CD4-positive, CD25-positive, alpha-beta regulatory T cell (primary cell): Measurements from ENCODE around the gene MACROD2. TPM values are rescaled to one million over a fixed set of nuclear protein-coding genes. Genes with fewer than 3 reads are reported as not detected.

Experiments used
- ATAC-seq, 2 donors: fragments of 150-1000 bp; cut with Tn5 transposase; one replicate each; pipeline ENCODE4 v1.10.0; 2021; ENCODE audit warnings: low read depth in 2 of 2, moderate number of reproducible peaks in 2 of 2, moderate library complexity in 1 of 2
- DNase-seq, 3 donors: peaks; one replicate each; pipeline versions ENCODE4 v3.0.0 to v3.0.0-alpha.2; 2012 to 2022; ENCODE audit warnings: mixed read lengths in 1 of 3
- H3K27ac ChIP-seq: one replicate; pipeline ENCODE4 v1.7.0; 2013; ENCODE audit warnings: mild to moderate bottlenecking, low read length; ENCODE audit not compliant: insufficient read depth, poor library complexity, severe bottlenecking
- H3K27me3 ChIP-seq: one replicate; pipeline ENCODE4 v1.7.0; 2013; ENCODE audit warnings: low read length; ENCODE audit not compliant: control insufficient read depth, insufficient read depth
- H3K36me3 ChIP-seq: one replicate; pipeline ENCODE4 v1.7.0; 2013; ENCODE audit warnings: mild to moderate bottlenecking, low read length, moderate library complexity; ENCODE audit not compliant: control insufficient read depth, insufficient read depth
- H3K4me1 ChIP-seq: 2 replicates; pipeline ENCODE4 v1.7.0; 2013; ENCODE audit warnings: mild to moderate bottlenecking, low read length; ENCODE audit not compliant: insufficient read depth, control insufficient read depth, poor library complexity, severe bottlenecking
- H3K4me3 ChIP-seq: one replicate; pipeline ENCODE4 v1.7.0; 2013; ENCODE audit warnings: low read depth, mild to moderate bottlenecking, low read length, moderate library complexity
- H3K9me3 ChIP-seq, 2 experiments: 1 replicate in 1 of 2; 2 replicates in 1 of 2; pipeline ENCODE4 v1.7.0; 2013; ENCODE audit warnings: low read length in 2 of 2, mild to moderate bottlenecking in 1 of 2, moderate library complexity in 1 of 2; ENCODE audit not compliant: control insufficient read depth in 2 of 2
- H3K27ac Mint-ChIP-seq, 3 donors: one replicate each; pipeline ENCODE4 v1.8.0; 2020 to 2022; ENCODE audit warnings: mild to moderate bottlenecking in 3 of 3, mixed read lengths in 3 of 3, moderate library complexity in 2 of 3
- H3K27me3 Mint-ChIP-seq: one replicate; pipeline ENCODE4 v1.8.0; 2022; ENCODE audit warnings: mild to moderate bottlenecking, mixed read lengths
- H3K36me3 Mint-ChIP-seq: one replicate; pipeline ENCODE4 v1.8.0; 2020; ENCODE audit warnings: mixed read lengths
- H3K4me1 Mint-ChIP-seq, 4 donors: one replicate each; pipeline ENCODE4 v1.8.0; 2020 to 2022; ENCODE audit warnings: mixed read lengths in 4 of 4, mild to moderate bottlenecking in 1 of 4
- H3K4me3 Mint-ChIP-seq, 4 donors: one replicate each; pipeline ENCODE4 v1.8.0; 2020 to 2022; ENCODE audit warnings: mild to moderate bottlenecking in 4 of 4, mixed read lengths in 4 of 4, moderate library complexity in 3 of 4
- H3K9me3 Mint-ChIP-seq, 7 donors: one replicate each; pipeline ENCODE4 v1.8.0; 2020 to 2022; ENCODE audit warnings: mixed read lengths in 7 of 7, mild to moderate bottlenecking in 3 of 7, moderate library complexity in 2 of 7
- polyA plus RNA-seq, 4 donors: library from polyadenylated mRNA; unstranded; fragments of 300-500 nt; fragmentation: Illumina TruSeq; gene quantifications; one replicate each; pipeline ENCODE4 v1.2.3, GENCODE V29; 2021
- total RNA-seq: library from RNA; stranded (reverse); gene quantifications from one replicate; pipeline ENCODE4 v1.2.3, GENCODE V29; 2022

MACROD2 gene
- total and polyA plus RNA-seq, 5 donors from 2014 or later = 1.4 TPM; not detected in 4

DNA sequence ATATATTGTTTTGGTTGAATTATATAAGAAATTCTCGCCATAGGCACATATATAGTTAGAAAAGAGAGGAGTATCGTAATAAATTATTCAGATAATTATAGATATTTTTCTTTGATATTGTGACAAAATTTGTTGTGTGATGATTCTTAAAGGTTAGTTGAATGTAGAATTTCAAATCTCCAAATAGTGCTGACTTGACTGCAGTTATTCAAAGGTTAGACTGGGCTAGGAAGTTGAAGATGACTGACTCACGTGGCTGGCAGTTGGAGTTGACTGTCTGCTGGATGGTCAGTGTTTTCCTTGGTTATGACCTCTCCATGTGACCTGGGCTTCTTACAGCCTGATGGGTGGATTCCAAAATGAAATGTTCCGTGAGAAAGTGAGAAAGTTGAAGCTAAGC lies 286.8 kb downstream of the MACROD2 start:
- H3K27me3 ChIP-seq = no peaks in the 10 kb centered on the region
- no peak overlapping the region for H3K4me3 ChIP-seq
- no peak for ATAC-seq
- H3K36me3 ChIP-seq = no peaks in the 10 kb centered on the region
- H3K9me3 ChIP-seq = peaks cover 0 to 7% of the 10 kb centered on the region in 2 experiments
- Mint-ChIP-seq H3K4me1 (no peaks in the 10 kb centered on the region), H3K36me3 (no peaks in the 10 kb centered on the region), H3K4me3 (no peak overlapping the region), H3K27ac (no peak overlapping the region), H3K9me3 (peaks cover 0 to 11% (median 6%) of the 10 kb centered on the region in 7 donors), H3K27me3 (no peaks in the 10 kb centered on the region)
- H3K4me1 ChIP-seq = no peaks in the 10 kb centered on the region
- DNase-seq = no peak
- no peak overlapping the region for H3K27ac ChIP-seq

DNA sequence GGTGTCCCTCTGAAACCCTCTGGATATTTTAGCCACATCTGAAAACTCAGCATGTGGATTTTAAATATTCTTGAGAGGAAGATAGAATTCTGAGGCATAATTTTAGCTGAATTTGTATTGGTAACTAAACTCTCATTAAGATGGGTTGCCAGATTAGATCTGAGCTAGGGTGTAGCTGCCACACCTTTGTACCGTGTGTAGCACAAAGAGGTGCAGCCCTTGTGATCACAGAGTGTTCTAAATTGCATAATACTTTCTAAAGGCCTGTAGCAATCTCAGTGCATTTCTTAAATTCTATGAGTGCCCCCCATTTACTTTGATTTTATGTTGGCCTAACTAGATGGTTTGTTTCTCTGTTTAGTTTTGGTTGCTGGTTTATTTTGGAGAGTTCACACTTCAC lies 289.1 kb downstream of the MACROD2 start:
- Mint-ChIP-seq H3K9me3 (peaks cover 0 to 10% (median 4%) of the 10 kb centered on the region in 7 donors), H3K4me3 (no peak overlapping the region), H3K36me3 (no peaks in the 10 kb centered on the region), H3K4me1 (no peaks in the 10 kb centered on the region), H3K27ac (no peak overlapping the region), H3K27me3 (no peaks in the 10 kb centered on the region)
- no peaks in the 10 kb centered on the region for H3K4me1 ChIP-seq
- H3K4me3 ChIP-seq = no peak overlapping the region
- no peaks in the 10 kb centered on the region for H3K36me3 ChIP-seq
- DNase-seq (no peak), ATAC-seq (no peak)
- no peak overlapping the region for H3K27ac ChIP-seq
- H3K27me3 ChIP-seq = no peaks in the 10 kb centered on the region
- H3K9me3 ChIP-seq = peaks cover 2 to 13% of the 10 kb centered on the region in 2 experiments

DNA sequence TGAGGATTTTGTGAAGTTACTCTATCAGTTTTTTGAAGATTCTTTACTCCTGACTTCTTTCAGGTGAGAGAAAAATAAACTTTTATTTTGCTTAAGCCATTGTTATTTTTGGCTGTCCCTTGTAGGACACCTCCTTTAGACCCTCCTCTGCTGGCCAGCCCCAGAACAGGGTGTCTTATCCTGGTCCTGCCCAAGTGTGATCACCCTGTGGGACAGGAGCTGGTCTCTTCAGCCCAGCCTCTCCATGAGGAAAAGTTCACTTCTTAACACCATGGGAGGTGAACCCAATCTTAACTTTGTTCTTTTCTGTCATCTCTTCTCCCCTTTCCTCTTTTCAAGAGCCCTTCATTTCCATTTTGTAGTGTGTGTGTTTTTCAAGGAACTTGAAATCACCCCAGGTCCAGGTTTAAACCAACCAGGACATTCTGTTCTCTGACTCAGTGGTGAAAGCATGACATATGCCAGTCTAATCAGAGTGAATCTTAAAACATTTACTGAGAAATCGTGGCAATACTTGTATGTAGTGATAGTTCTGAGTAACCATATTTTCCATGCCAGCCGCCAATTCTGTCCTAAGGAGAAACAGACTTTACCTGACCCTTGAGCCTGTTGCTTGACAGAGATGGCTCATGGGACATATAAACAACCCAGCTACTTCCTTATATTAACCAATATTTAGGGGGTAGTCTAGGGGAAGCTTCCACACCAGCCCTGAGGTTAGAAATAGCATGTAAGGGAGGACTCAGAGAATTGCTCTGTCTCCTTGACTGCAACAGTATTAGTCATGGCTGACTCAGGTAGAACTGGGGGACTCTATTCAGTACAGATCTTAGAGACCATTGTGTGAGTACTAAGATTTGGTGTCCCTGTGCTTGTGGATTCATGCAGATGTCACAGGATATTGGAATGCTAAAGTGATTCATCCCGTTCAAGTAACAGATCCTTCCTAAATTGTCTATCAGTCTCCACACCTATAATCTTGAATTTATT lies 293.3 kb downstream of the MACROD2 start:
- Histone ChIP-seq H3K9me3 (peaks cover 5 to 6% of the 10 kb centered on the region in 2 experiments), H3K27ac (no peak overlapping the region), H3K36me3 (no peaks in the 10 kb centered on the region), H3K4me3 (no peak overlapping the region), H3K27me3 (no peaks in the 10 kb centered on the region), H3K4me1 (no peaks in the 10 kb centered on the region)
- H3K27me3 Mint-ChIP-seq = no peaks in the 10 kb centered on the region
- H3K9me3 Mint-ChIP-seq = peaks cover 0 to 8% (median 7%) of the 10 kb centered on the region in 7 donors
- no peaks in the 10 kb centered on the region for H3K36me3 Mint-ChIP-seq
- H3K4me1 Mint-ChIP-seq = no peaks in the 10 kb centered on the region
- no peak for DNase-seq
- H3K27ac Mint-ChIP-seq = no peak overlapping the region
- no peak for ATAC-seq
- no peak overlapping the region for H3K4me3 Mint-ChIP-seq

DNA sequence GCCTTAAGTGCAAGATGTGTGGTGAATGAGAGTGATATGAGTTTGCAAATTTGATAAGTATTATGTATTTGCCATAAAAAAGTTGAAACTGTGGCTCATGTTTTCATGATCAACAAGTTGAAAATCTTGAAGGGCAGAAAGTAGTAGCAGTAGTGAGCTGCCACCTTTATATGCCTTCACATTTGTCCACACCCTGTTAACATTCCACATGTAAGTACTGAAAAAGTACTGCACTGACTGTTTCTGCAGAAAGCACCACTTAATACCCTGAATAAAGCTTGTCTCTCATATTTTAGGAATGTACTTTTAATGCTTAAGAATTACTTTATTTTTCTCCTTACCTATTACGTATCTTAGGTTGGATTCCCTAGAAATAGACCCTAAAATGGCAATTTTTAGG lies 296.2 kb downstream of the MACROD2 start:
- no peaks in the 10 kb centered on the region for H3K27me3 Mint-ChIP-seq
- peaks cover 5 to 6% of the 10 kb centered on the region in 2 experiments for H3K9me3 ChIP-seq
- no peaks in the 10 kb centered on the region for H3K27me3 ChIP-seq
- peaks cover 2 to 8% (median 5%) of the 10 kb centered on the region in 7 donors for H3K9me3 Mint-ChIP-seq
- no peaks in the 10 kb centered on the region for H3K36me3 Mint-ChIP-seq
- DNase-seq (no peak), ATAC-seq (no peak)
- H3K4me3 ChIP-seq = no peak overlapping the region
- H3K36me3 ChIP-seq = no peaks in the 10 kb centered on the region
- no peaks in the 10 kb centered on the region for H3K4me1 Mint-ChIP-seq
- H3K27ac Mint-ChIP-seq = no peak overlapping the region
- no peak overlapping the region for H3K27ac ChIP-seq
- no peaks in the 10 kb centered on the region for H3K4me1 ChIP-seq
- no peak overlapping the region for H3K4me3 Mint-ChIP-seq

DNA sequence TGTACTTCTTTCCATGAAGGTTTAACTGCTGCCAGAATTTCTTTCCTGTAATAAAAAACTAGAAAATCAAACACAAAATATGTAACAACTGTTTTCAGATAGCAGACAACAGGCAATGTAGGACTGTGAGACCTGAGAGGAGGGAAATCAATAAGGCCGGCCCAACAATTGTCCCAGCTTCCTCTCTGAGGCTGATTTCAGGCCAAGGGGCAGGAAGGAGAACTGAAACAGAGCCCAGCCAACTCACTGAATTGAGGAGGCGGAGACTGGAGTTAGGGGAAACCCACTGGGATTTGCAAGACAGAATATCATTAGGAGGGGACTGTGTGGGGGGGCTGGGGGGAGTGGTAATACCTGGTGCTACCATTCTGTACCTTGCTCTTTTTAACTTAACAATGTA lies 299.9 kb downstream of the MACROD2 start:
- H3K4me1 ChIP-seq = no peaks in the 10 kb centered on the region

DNA sequence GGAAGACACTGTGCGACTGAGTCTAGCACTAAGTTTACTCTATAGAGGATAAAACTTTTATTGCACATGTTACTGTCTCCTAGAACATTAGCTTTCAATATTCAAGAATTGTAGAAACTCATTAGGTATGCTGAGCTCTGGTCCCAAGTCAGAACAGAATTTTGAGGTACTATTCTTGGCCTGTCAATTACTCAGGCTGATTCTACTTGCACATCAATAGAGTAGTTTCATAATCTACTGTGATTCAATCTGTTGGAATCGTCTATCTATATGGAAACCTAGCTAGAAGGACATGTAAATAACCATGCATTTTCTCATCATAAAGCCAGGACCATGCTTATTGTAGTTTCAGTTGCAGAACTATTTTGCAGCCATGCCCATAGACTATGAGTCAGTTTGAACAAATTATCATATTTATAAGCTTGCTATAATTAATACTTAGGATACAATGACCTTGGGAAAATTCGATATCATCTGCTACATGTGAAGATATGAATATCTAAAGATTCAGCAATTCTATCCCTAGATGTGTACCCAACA lies 300.5 kb downstream of the MACROD2 start:
- Mint-ChIP-seq H3K27ac (no peak overlapping the region), H3K9me3 (peaks cover 0 to 14% (median 5%) of the 10 kb centered on the region in 7 donors), H3K4me1 (no peaks in the 10 kb centered on the region), H3K27me3 (no peaks in the 10 kb centered on the region), H3K36me3 (no peaks in the 10 kb centered on the region), H3K4me3 (no peak overlapping the region)
- ATAC-seq = no peak
- H3K36me3 ChIP-seq = no peaks in the 10 kb centered on the region
- H3K27ac ChIP-seq = no peak overlapping the region
- no peak for DNase-seq
- H3K4me3 ChIP-seq = no peak overlapping the region
- no peaks in the 10 kb centered on the region for H3K27me3 ChIP-seq
- H3K9me3 ChIP-seq = peaks cover 0 to 2% of the 10 kb centered on the region in 2 experiments
- H3K4me1 ChIP-seq = no peaks in the 10 kb centered on the region

More for the DNA sequence above, 299.9 kb downstream of the MACROD2 start:
- Mint-ChIP-seq H3K27ac (no peak overlapping the region), H3K27me3 (no peaks in the 10 kb centered on the region), H3K9me3 (peaks cover 2 to 10% (median 4%) of the 10 kb centered on the region in 7 donors), H3K36me3 (no peaks in the 10 kb centered on the region), H3K4me3 (no peak overlapping the region), H3K4me1 (no peaks in the 10 kb centered on the region)
- H3K4me3 ChIP-seq = no peak overlapping the region
- H3K9me3 ChIP-seq = peaks cover 0 to 2% of the 10 kb centered on the region in 2 experiments
- ATAC-seq (no peak), DNase-seq (no peak)
- no peak overlapping the region for H3K27ac ChIP-seq
- no peaks in the 10 kb centered on the region for H3K36me3 ChIP-seq
- no peaks in the 10 kb centered on the region for H3K27me3 ChIP-seq

DNA sequence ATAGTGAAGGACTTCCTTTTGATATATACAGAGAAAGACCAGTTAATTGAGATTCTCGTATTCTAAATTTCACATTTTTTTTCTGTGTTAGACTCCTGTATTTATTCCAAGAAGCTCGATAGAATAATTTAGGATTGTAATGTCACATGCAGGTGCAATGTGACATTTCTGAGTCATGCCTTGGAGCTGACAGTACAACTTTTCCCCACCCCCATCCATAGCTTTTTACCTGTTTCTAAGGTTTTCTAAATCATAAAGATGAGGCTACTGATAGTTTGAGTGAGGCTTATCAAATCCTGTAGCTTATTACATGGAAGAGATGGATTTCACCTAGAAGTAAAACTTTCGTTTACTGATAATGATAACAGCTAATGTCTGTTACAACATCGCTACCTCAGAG lies 304.5 kb downstream of the MACROD2 start:
- no peaks in the 10 kb centered on the region for H3K4me1 Mint-ChIP-seq
- H3K36me3 ChIP-seq = no peaks in the 10 kb centered on the region
- H3K36me3 Mint-ChIP-seq = no peaks in the 10 kb centered on the region
- DNase-seq (no peak), ATAC-seq (no peak)
- no peaks in the 10 kb centered on the region for H3K4me1 ChIP-seq
- H3K9me3 ChIP-seq = no peaks in the 10 kb centered on the region
- no peak overlapping the region for H3K27ac ChIP-seq
- H3K27ac Mint-ChIP-seq = no peak overlapping the region
- H3K27me3 ChIP-seq = no peaks in the 10 kb centered on the region
- peaks cover 2 to 25% (median 6%) of the 10 kb centered on the region in 7 donors for H3K9me3 Mint-ChIP-seq
- no peaks in the 10 kb centered on the region for H3K27me3 Mint-ChIP-seq
- no peak overlapping the region for H3K4me3 Mint-ChIP-seq
- H3K4me3 ChIP-seq = no peak overlapping the region
